ENCODE results near the gene COL24A1. TPM values are rescaled to one million over a fixed set of nuclear protein-coding genes. Genes with fewer than 3 reads are reported as not detected.
"Not testable (repeated sequence)": the region's sequence is repeated elsewhere in the genome, so short reads cannot be mapped to it uniquely, and the experiment has no call there.

The COL24A1 gene
- total RNA-seq, 1 experiment from 2014 or later: 0.07 TPM

- ATAC-seq (no peak), DNase-seq (no peak)
- Histone ChIP-seq H3K4me1 (ENCODE audit: insufficient read depth, low read length) (peaks cover 11% of the 10 kb centered on the region), H3K4me3 (ENCODE audit: low read length) (no peak overlapping the region), H3K9me2 (replicated peaks; ENCODE audit: low read length) (no peaks in the 10 kb centered on the region), H3F3A (ENCODE audit: low read length, unreplicated experiment) (no peaks in the 10 kb centered on the region), H2AFZ (ENCODE audit: low read length) (no peak overlapping the region), H3K4me2 (ENCODE audit: low read length) (no peak overlapping the region), H3K36me3 (ENCODE audit: low read depth, low read length) (no peaks in the 10 kb centered on the region), H3K27ac (ENCODE audit: low read length) (no peak overlapping the region), H3K27me3 (ENCODE audit: low read length) (no peaks in the 10 kb centered on the region), H3K9ac (ENCODE audit: low read length) (no peak overlapping the region), H3K79me2 (ENCODE audit: low read length) (no peaks in the 10 kb centered on the region), H4K20me1 (ENCODE audit: low read length) (no peaks in the 10 kb centered on the region), H3K9me3 (ENCODE audit: low read length) (no peaks in the 10 kb centered on the region)
- BruUV-seq (replicated peaks): no TSS peak
- intact Hi-C loops (cut with micrococcal nuclease): loop anchor here (5.0 kb wide), 1 partner anchor 37 kb away; no protein-coding TSS in a partner anchor
- TF ChIP-seq EZH2phosphoT487 (IDR thresholded peaks at IDR 0.05; ENCODE audit: borderline replicate concordance, low read length) (no peak), EZH2 (IDR thresholded peaks at IDR 0.05; ENCODE audit: low read length, unreplicated experiment) (no peak), CTCF (conservative IDR thresholded peaks at IDR 0.05; ENCODE audit: low read depth, low read length) (no peak)
- ChIA-PET POLR2A (ENCODE audit: unreplicated experiment) (no interaction called here), CTCF (no interaction called here)
Measured at GRCh38 chr1:85799737-85800136, 356.8 kb downstream of the COL24A1 start.

- no peak for ATAC-seq
- Histone ChIP-seq H2AFZ (ENCODE audit: low read length) (no peak overlapping the region), H3K4me3 (ENCODE audit: low read length) (no peak overlapping the region), H3K79me2 (ENCODE audit: low read length) (no peaks in the 10 kb centered on the region), H3K36me3 (ENCODE audit: low read depth, low read length) (no peaks in the 10 kb centered on the region), H3K27ac (ENCODE audit: low read length) (no peak overlapping the region), H3K9me2 (replicated peaks; ENCODE audit: low read length) (no peaks in the 10 kb centered on the region), H3F3A (ENCODE audit: low read length, unreplicated experiment) (no peaks in the 10 kb centered on the region), H3K9ac (ENCODE audit: low read length) (no peak overlapping the region), H3K4me1 (ENCODE audit: insufficient read depth, low read length) (peaks cover 11% of the 10 kb centered on the region), H3K27me3 (ENCODE audit: low read length) (no peaks in the 10 kb centered on the region), H4K20me1 (ENCODE audit: low read length) (no peaks in the 10 kb centered on the region), H3K9me3 (ENCODE audit: low read length) (no peaks in the 10 kb centered on the region), H3K4me2 (ENCODE audit: low read length) (no peak overlapping the region)
- POLR2A ChIA-PET (ENCODE audit: unreplicated experiment): no interaction called here
- CTCF ChIA-PET: no interaction called here
- intact Hi-C loops (cut with micrococcal nuclease): no loop called here
- no peak for DNase-seq
- no TSS peak for BruUV-seq (replicated peaks)
- TF ChIP-seq EZH2 (IDR thresholded peaks at IDR 0.05; ENCODE audit: low read length, unreplicated experiment) (no peak), CTCF (conservative IDR thresholded peaks at IDR 0.05; ENCODE audit: low read depth, low read length) (no peak), EZH2phosphoT487 (IDR thresholded peaks at IDR 0.05; ENCODE audit: borderline replicate concordance, low read length) (no peak)
Measured at GRCh38 chr1:85798419-85798818, 358.2 kb downstream of the COL24A1 start.

- CTCF ChIA-PET; H3K4me2 ChIP-seq (ENCODE audit: low read length); ATAC-seq: not testable (repeated sequence)
Measured at GRCh38 chr1:85777021-85777420, 379.6 kb downstream of the COL24A1 start.

More at GRCh38 chr1:85777021-85777420, 379.6 kb downstream of the COL24A1 start:
- H2AFZ ChIP-seq (ENCODE audit: low read length); H4K20me1 ChIP-seq (ENCODE audit: low read length); intact Hi-C loops (cut with micrococcal nuclease); H3K9ac ChIP-seq (ENCODE audit: low read length); H3K27ac ChIP-seq (ENCODE audit: low read length); H3K36me3 ChIP-seq (ENCODE audit: low read depth, low read length); DNase-seq; H3K27me3 ChIP-seq (ENCODE audit: low read length); H3F3A ChIP-seq (ENCODE audit: low read length, unreplicated experiment); BruUV-seq (replicated peaks); H3K9me3 ChIP-seq (ENCODE audit: low read length); H3K4me1 ChIP-seq (ENCODE audit: insufficient read depth, low read length); H3K9me2 ChIP-seq (replicated peaks; ENCODE audit: low read length); H3K79me2 ChIP-seq (ENCODE audit: low read length); H3K4me3 ChIP-seq (ENCODE audit: low read length): not testable (repeated sequence)
- POLR2A ChIA-PET (ENCODE audit: unreplicated experiment): interaction anchor here (0.5 kb wide), 1 partner anchor 24 kb away, joined by 3 read pairs; no protein-coding TSS in a partner anchor
